Endothelial cell of umbilical vein (primary cell): ENCODE measurements around the gene GIMAP1. TPM values are rescaled to one million over a fixed set of nuclear protein-coding genes. Genes with fewer than 3 reads are reported as not detected.

ENCODE experiments used
- BruUV-seq: library from RNA; stranded (reverse); fragments of 400-500 nt; replicated peaks from 2 replicates; lab custom pipeline; 2021; lab: Mats Ljungman, UMichigan
- CTCF ChIA-PET: fragments of 300-600, 350-600 bp; sonication (Branson Sonifier 250); formaldehyde crosslinking; loops from one replicate; lab custom pipeline; 2021; ENCODE audit warnings: antibody characterized with exemption, inconsistent platforms; lab: Charles Lee
- POLR2A ChIA-PET: fragments of 300-600, 350-600 bp; sonication (Branson Sonifier 250); formaldehyde crosslinking; loops from one replicate; lab custom pipeline; 2021; ENCODE audit warnings: antibody characterized with exemption, inconsistent platforms; lab: Charles Lee
- DNase-seq: peaks from one replicate; pipeline ENCODE4 v3.0.0-alpha.2; 2011; ENCODE audit warnings: low read depth, low spot score
- FAIRE-seq: peaks from 2 replicates; lab custom pipeline; 2011; peaks lifted over from hg19 to GRCh38; lab: Jason Lieb, UNC
- H2AFZ ChIP-seq: 2 replicates; pipeline ENCODE4 v1.6.0; 2012; ENCODE audit warnings: low read depth, low read length, control low read depth, inconsistent platforms
- H3K27ac ChIP-seq: 2 replicates; pipeline ENCODE4 v1.5.1; 2011; ENCODE audit warnings: low read depth, mild to moderate bottlenecking, control low read depth, low read length, moderate library complexity; ENCODE audit not compliant: insufficient read depth
- H3K27me3 ChIP-seq, 2 experiments: 2 replicates each; pipeline versions ENCODE4 v1.6.0 to v1.6.1; 2011; ENCODE audit warnings: low read length in 2 of 2, mixed read lengths in 1 of 2; ENCODE audit not compliant: control insufficient read depth in 2 of 2, insufficient read depth in 2 of 2
- H3K36me3 ChIP-seq, 2 experiments: 2 replicates in 1 of 2; 3 replicates in 1 of 2; pipeline ENCODE4 v1.5.1; 2011; ENCODE audit warnings: low read length in 2 of 2, mild to moderate bottlenecking in 1 of 2, moderate library complexity in 1 of 2; ENCODE audit not compliant: control insufficient read depth in 2 of 2, insufficient read depth in 2 of 2; ENCODE audit errors: extremely low read depth in 1 of 2
- H3K4me1 ChIP-seq: 3 replicates; pipeline ENCODE4 v1.5.1; 2011; ENCODE audit warnings: mild to moderate bottlenecking, low read length; ENCODE audit not compliant: control insufficient read depth, insufficient read depth; ENCODE audit errors: extremely low read depth
- H3K4me2 ChIP-seq: 2 replicates; pipeline ENCODE4 v1.6.1; 2011; ENCODE audit warnings: low read length, control low read depth, mixed read lengths; ENCODE audit not compliant: insufficient read depth
- H3K4me3 ChIP-seq, 3 experiments: fragments of 200-600 bp in 1 of 3; sonication (generic), shearing (Covaris generic) in 1 of 3; replicated peaks in 1 of 3; 2 replicates each; pipeline ENCODE4 v1.5.1; 2011 to 2016; ENCODE audit warnings: control low read depth in 3 of 3, low read length in 3 of 3, mild to moderate bottlenecking in 2 of 3, inconsistent platforms in 1 of 3, low read depth in 1 of 3, moderate library complexity in 1 of 3; ENCODE audit not compliant: insufficient read depth in 1 of 3
- H3K79me2 ChIP-seq: 2 replicates; pipeline ENCODE4 v1.6.0; 2012; ENCODE audit warnings: low read length, inconsistent platforms; ENCODE audit not compliant: control insufficient read depth, insufficient read depth
- H3K9ac ChIP-seq: replicated peaks from 2 replicates; pipeline ENCODE3; 2011; ENCODE audit warnings: low read length, control low read depth; ENCODE audit not compliant: insufficient read depth; ENCODE audit errors: extremely low read depth
- H3K9me1 ChIP-seq: replicated peaks from 3 replicates; pipeline ENCODE4 v1.6.0; 2011; ENCODE audit warnings: mild to moderate bottlenecking, low read length; ENCODE audit not compliant: control insufficient read depth, insufficient read depth; ENCODE audit errors: extremely low read depth
- H3K9me3 ChIP-seq: replicated peaks from 2 replicates; pipeline ENCODE4 v1.5.1; 2012; ENCODE audit warnings: low read length, inconsistent platforms; ENCODE audit not compliant: control insufficient read depth, insufficient read depth
- H4K20me1 ChIP-seq: replicated peaks from 2 replicates; pipeline ENCODE3; 2011; ENCODE audit warnings: mild to moderate bottlenecking, low read length; ENCODE audit not compliant: control insufficient read depth, insufficient read depth; ENCODE audit errors: extremely low read depth
- CTCF ChIP-seq, 2 donors: IDR thresholded peaks; 1 replicate in 1 of 2; 2 replicates in 1 of 2; pipeline ENCODE4 v1.5.1; 2011; ENCODE audit warnings: low read length in 2 of 2, mild to moderate bottlenecking in 2 of 2, moderate library complexity in 2 of 2, control low read depth in 1 of 2, inconsistent platforms in 1 of 2, low read depth in 1 of 2; ENCODE audit not compliant: insufficient read depth in 1 of 2; ENCODE audit errors: extremely low read depth in 1 of 2
- EZH2 ChIP-seq: IDR thresholded peaks from 2 replicates; pipeline ENCODE4 v1.6.1; 2012; ENCODE audit warnings: borderline replicate concordance, low read depth, mild to moderate bottlenecking, moderate library complexity, low read length, inconsistent platforms; ENCODE audit not compliant: severe bottlenecking
- FOS ChIP-seq: IDR thresholded peaks from 2 replicates; pipeline ENCODE4 v1.6.1; 2011; ENCODE audit warnings: mild to moderate bottlenecking, low read length, moderate library complexity, borderline replicate concordance; ENCODE audit not compliant: insufficient read depth
- GATA2 ChIP-seq: IDR thresholded peaks from 2 replicates; pipeline ENCODE4 v1.7.0; 2011; ENCODE audit warnings: low read depth, mild to moderate bottlenecking, moderate library complexity, mixed read lengths, low read length; ENCODE audit not compliant: insufficient read length, insufficient read depth
- JUN ChIP-seq: IDR thresholded peaks from 2 replicates; pipeline ENCODE4 v1.6.1; 2011; ENCODE audit warnings: borderline replicate concordance, low read depth; ENCODE audit not compliant: insufficient read length, insufficient read depth
- MAX ChIP-seq: IDR thresholded peaks from 2 replicates; pipeline ENCODE4 v1.6.1; 2011; ENCODE audit not compliant: insufficient read depth, insufficient read length
- MYC ChIP-seq: IDR thresholded peaks from one replicate; pipeline ENCODE4 v1.6.1; 2011; ENCODE audit warnings: mild to moderate bottlenecking, low read depth, low read length
- POLR2A ChIP-seq: IDR thresholded peaks from 2 replicates; pipeline ENCODE4 v1.6.1; 2012; ENCODE audit warnings: low read depth, mild to moderate bottlenecking, control low read depth, low read length
- POLR2AphosphoS5 ChIP-seq: IDR thresholded peaks from 2 replicates; pipeline ENCODE4 v1.6.1; 2012; ENCODE audit warnings: low read depth, mild to moderate bottlenecking, control low read depth, low read length, moderate library complexity; ENCODE audit not compliant: insufficient read depth
- dilution Hi-C: fragments of 300-500 bp; cut with MboI; formaldehyde crosslinking; loops from one replicate; pipeline ENCODE4 v1.15.0; 2019; ENCODE audit warnings: low sequenced_read_pairs; ENCODE audit not compliant: extremely low pct_ligation_motif_present
- intact Hi-C: fragments of 100-400 bp; cut with micrococcal nuclease; formaldehyde crosslinking; loops from one replicate; pipeline ENCODE4 v1.10.0; 2022
- polyA plus RNA-seq, 4 experiments: library from polyadenylated mRNA; depleted of rRNA in 3 of 4; stranded (reverse) in 3 of 4; unstranded in 1 of 4; fragments of >200 nt; gene quantifications; 2 replicates each; pipeline versions ENCODE4 v1.2.1 to v1.2.3, GENCODE V29; 2011 to 2012; ENCODE audit warnings: missing spikeins in 1 of 4
- total RNA-seq: library from RNA; stranded (reverse); gene quantifications from 2 replicates; pipeline ENCODE4 v1.2.3, GENCODE V29; 2021

GIMAP1 gene
- total and polyA plus RNA-seq, 2 donors (not counting 3 experiments of a cell fraction or from before 2014, with no cell fraction given): 10.0 to 11.9 TPM

- Histone ChIP-seq H3K9me1 (no peaks in the 10 kb centered on the region), H3K27ac (no peak overlapping the region), H3K4me3 (no peak overlapping the region), H3K4me2 (no peak overlapping the region), H3K4me1 (peaks cover 21% of the 10 kb centered on the region), H3K9me3 (no peaks in the 10 kb centered on the region), H3K9ac (no peak overlapping the region), H4K20me1 (no peaks in the 10 kb centered on the region), H3K79me2 (peaks cover 18% of the 10 kb centered on the region), H3K36me3 (peaks cover 8 to 25% of the 10 kb centered on the region in 2 experiments), H2AFZ (no peak overlapping the region), H3K27me3 (no peaks in the 10 kb centered on the region)
- intact Hi-C loops (no loop called here), dilution Hi-C loops (no loop called here)
- BruUV-seq: no TSS peak
- DNase-seq (no peak), FAIRE-seq (no peak)
- CTCF ChIA-PET: interaction anchor here (1.1 kb wide), 1 partner anchor 19 kb away, joined by 3 read pairs; no protein-coding TSS in a partner anchor
- TF ChIP-seq POLR2AphosphoS5 (no peak), MAX (no peak), CTCF (IDR thresholded peaks at IDR 0.05; ENCODE audit: extremely low read depth in 1 of 2, insufficient read depth in 1 of 2, low read depth in 1 of 2, low read length in 2 of 2) (no peak), GATA2 (no peak), POLR2A (no peak), EZH2 (no peak), FOS (no peak), JUN (no peak), MYC (no peak)
- POLR2A ChIA-PET: no interaction called here
These were observed 3.8 kb downstream of the GIMAP1 start for GRCh38 chr7:150719960-150720891.
